HepG2 (cell line): Measurements from ENCODE around the gene ZBTB17. TPM values are rescaled to one million over a fixed set of nuclear protein-coding genes. Genes with fewer than 3 reads are reported as not detected.
A peak's percentile ranks its signal among the peaks of the same experiment; 100 is the strongest.

Experiments
- ATAC-seq: fragments of 200-7000 bp; cut with Tn5 transposase; 3 replicates; pipeline ENCODE4 v1.9.1; 2020; ENCODE audit warnings: mild to moderate bottlenecking, moderate library complexity
- BruUV-seq: library from RNA; stranded (reverse); fragments of 400-500 nt; replicated peaks from 2 replicates; lab custom pipeline; 2021; lab: Mats Ljungman, UMichigan
- CTCF ChIA-PET: fragments of 300-600 bp; formaldehyde crosslinking; extraction: SDS; loops from one replicate; lab custom pipeline; 2021; ENCODE audit warnings: low total read pairs, inconsistent platforms, low intra/inter-chr PET ratio; lab: Yijun Ruan, JAX
- POLR2A ChIA-PET: fragments of 350-600 bp; sonication (Branson Sonifier 250); formaldehyde crosslinking; loops from one replicate; lab custom pipeline; 2020; ENCODE audit warnings: antibody characterized with exemption, inconsistent platforms; lab: Yijun Ruan, JAX
- DNase-seq: peaks from one replicate; pipeline ENCODE4 v3.0.0-alpha.2; 2015; ENCODE audit warnings: low spot score
- FAIRE-seq: peaks from 3 replicates; lab custom pipeline; 2011; peaks lifted over from hg19 to GRCh38; lab: Jason Lieb, UNC
- H2AFZ ChIP-seq: one replicate; pipeline ENCODE4 v1.6.1; 2011; ENCODE audit warnings: low read length, inconsistent platforms
- H3K27ac ChIP-seq: fragments of 300-600 bp; 3 replicates; pipeline ENCODE4 v1.8.0; 2011; ENCODE audit warnings: mixed run types, mild to moderate bottlenecking, mixed read lengths, low read length, inconsistent platforms; ENCODE audit not compliant: insufficient read depth; ENCODE audit errors: extremely low read length
- H3K27me3 ChIP-seq, 2 experiments: fragments of 200-600 bp in 1 of 2; 2 replicates in 1 of 2; 3 replicates in 1 of 2; pipeline versions ENCODE4 v1.6.0 to v1.8.0; 2011; ENCODE audit warnings: low read length in 2 of 2, mild to moderate bottlenecking in 2 of 2, moderate library complexity in 2 of 2, inconsistent platforms in 1 of 2; ENCODE audit not compliant: insufficient read depth in 2 of 2, control insufficient read depth in 1 of 2
- H3K36me3 ChIP-seq, 2 experiments: fragments of 200-600 bp in 1 of 2; replicated peaks in 1 of 2; 2 replicates in 1 of 2; 3 replicates in 1 of 2; pipeline versions ENCODE4 v1.5.1 to v1.8.0; 2011; ENCODE audit warnings: low read length in 2 of 2, inconsistent platforms in 1 of 2; ENCODE audit not compliant: insufficient read depth in 2 of 2, control insufficient read depth in 1 of 2
- H3K4me1 ChIP-seq: 2 replicates; pipeline ENCODE4 v1.5.1; 2012; ENCODE audit warnings: low read length, inconsistent platforms; ENCODE audit not compliant: insufficient read depth
- H3K4me2 ChIP-seq: 2 replicates; pipeline ENCODE4 v1.6.0; 2011; ENCODE audit warnings: low read depth, low read length, inconsistent platforms
- H3K4me3 ChIP-seq, 3 experiments: fragments of 200-600 bp in 1 of 3; sonication (generic), shearing (Covaris generic) in 1 of 3; replicated peaks in 1 of 3; 2 replicates each; pipeline ENCODE4 v1.5.1; 2011 to 2016; ENCODE audit warnings: low read length in 3 of 3, inconsistent platforms in 2 of 3, low read depth in 2 of 3, mild to moderate bottlenecking in 2 of 3, control low read depth in 1 of 3, mixed read lengths in 1 of 3; ENCODE audit not compliant: insufficient read depth in 1 of 3
- H3K79me2 ChIP-seq: one replicate; pipeline ENCODE4 v1.6.1; 2011; ENCODE audit warnings: low read length, inconsistent platforms; ENCODE audit not compliant: insufficient read depth
- H3K9ac ChIP-seq: 2 replicates; pipeline ENCODE4 v1.6.0; 2011; ENCODE audit warnings: mild to moderate bottlenecking, low read depth, low read length, inconsistent platforms; ENCODE audit not compliant: insufficient read depth
- H3K9me3 ChIP-seq: 2 replicates; pipeline ENCODE4 v1.5.1; 2012; ENCODE audit warnings: mild to moderate bottlenecking, low read length
- H4K20me1 ChIP-seq: 2 replicates; pipeline ENCODE4 v1.6.0; 2011; ENCODE audit warnings: inconsistent platforms, mild to moderate bottlenecking, low read length, moderate library complexity; ENCODE audit not compliant: insufficient read depth
- AHDC1 ChIP-seq: sonication (generic); formaldehyde crosslinking; IDR thresholded peaks from 2 replicates; pipeline ENCODE4 v1.5.1; 2020; ENCODE audit warnings: mild to moderate bottlenecking, missing genetic modification reagents, borderline replicate concordance
- CEBPB ChIP-seq: IDR thresholded peaks from 2 replicates; pipeline ENCODE4 v1.6.1; 2011; ENCODE audit warnings: low read depth, low read length, improper control_type of control experiment, borderline replicate concordance
- FOXJ3 ChIP-seq: sonication (generic); formaldehyde crosslinking; IDR thresholded peaks from 2 replicates; pipeline ENCODE4 v1.4.0; 2020; ENCODE audit warnings: missing genetic modification reagents, mild to moderate bottlenecking, borderline replicate concordance
- HDAC1 ChIP-seq: sonication (generic); formaldehyde crosslinking; IDR thresholded peaks from 2 replicates; pipeline ENCODE4 v1.5.1; 2020; ENCODE audit warnings: mild to moderate bottlenecking, missing genetic modification reagents
- RORA ChIP-seq: sonication (generic); formaldehyde crosslinking; IDR thresholded peaks from 2 replicates; pipeline ENCODE4 v1.5.0; 2020; ENCODE audit warnings: mild to moderate bottlenecking, missing genetic modification reagents, moderate library complexity
- TARDBP ChIP-seq: sonication (generic); formaldehyde crosslinking; IDR thresholded peaks from 2 replicates; pipeline ENCODE4 v1.8.0; 2022; ENCODE audit warnings: mild to moderate bottlenecking, missing genetic modification reagents
- ZNF672 ChIP-seq: sonication (generic); formaldehyde crosslinking; IDR thresholded peaks from 2 replicates; pipeline ENCODE4 v1.8.1; 2022; ENCODE audit warnings: missing genetic modification reagents
- WGBS: methylation state at CpG from one replicate; pipeline ENCODE4 v1.1.6; 2017; ENCODE audit warnings: low lambda C conversion rate; 5-methylcytosine and 5-hydroxymethylcytosine counted together
- in situ Hi-C: cut with HindIII; loops from 2 replicates; pipeline ENCODE4 v1.10.0; 2017; ENCODE audit warnings: low pct_unique_long_range_greater_than_20kb; ENCODE audit not compliant: extremely low pct_ligation_motif_present
- intact Hi-C: fragments of 100-400 bp; cut with micrococcal nuclease; formaldehyde crosslinking; loops from one replicate; pipeline ENCODE4 v1.10.0; 2022; ENCODE audit not compliant: unreplicated experiment
- polyA plus RNA-seq, 8 experiments: library from polyadenylated mRNA; depleted of rRNA in 3 of 8; stranded (reverse) in 7 of 8; unstranded in 1 of 8; fragments of >200 nt; fragmentation: Illumina TruSeq in 4 of 8; extraction: Trizol in 4 of 8; gene quantifications; 2 replicates each; pipeline versions ENCODE4 v1.2.1 to v1.2.3, GENCODE V29; 2011 to 2016; ENCODE audit warnings: low read depth in 4 of 8, missing spikeins in 1 of 8, mixed read lengths in 1 of 8; ENCODE audit not compliant: insufficient read depth in 1 of 8
- total RNA-seq, 5 experiments: library from RNA; depleted of rRNA; stranded (reverse); fragments of >200 nt; fragmentation: Illumina TruSeq; extraction: Trizol; gene quantifications; 2 replicates each; pipeline ENCODE4 v1.2.3, GENCODE V29; 2016; ENCODE audit warnings: low read depth in 1 of 5
- TF ChIP-seq, protein P1 (sequence below): sonication (generic); formaldehyde crosslinking; IDR thresholded peaks from 2 replicates; pipeline ENCODE4 v1.4.0; 2020; ENCODE audit warnings: mild to moderate bottlenecking, missing genetic modification reagents

ZBTB17 gene
- total and polyA plus RNA-seq, 2 of the 13 experiments (the other 11 are each of a cell fraction or from before 2014, with no cell fraction given) = 16.7 to 17.0 TPM

GRCh38 chr1:15963968-15964648 lies 11.8 kb downstream of the ZBTB17 start:
- DNase-seq (no peak), ATAC-seq (no peak), FAIRE-seq (no peak)
- H3K4me2 ChIP-seq = no peak overlapping the region
- intact Hi-C loops = no loop called here
- H4K20me1 ChIP-seq = no peaks in the 10 kb centered on the region; the same call in 1 of the 2 replicates
- H3K27me3 ChIP-seq = no peaks in the 10 kb centered on the region
- ChIA-PET CTCF (no interaction called here), POLR2A (no interaction called here)
- peaks cover 12% of the 10 kb centered on the region; the same call in 1 of the 2 replicates for H3K4me1 ChIP-seq
- H3K27ac ChIP-seq = no peak overlapping the region
- in situ Hi-C loops = no loop called here
- H3K4me3 ChIP-seq = no peak overlapping the region
- no peak overlapping the region for H2AFZ ChIP-seq
- H3K79me2 ChIP-seq = peaks cover 13% of the 10 kb centered on the region
- H3K9me3 ChIP-seq = no peaks in the 10 kb centered on the region
- WGBS = 95% methylated on average over 10 of the region's 10 CpGs
- H3K36me3 ChIP-seq = peaks cover 2 to 17% of the 10 kb centered on the region in 2 experiments; a peak in 3 of 5 replicates
- H3K9ac ChIP-seq = no peak overlapping the region
- no TSS peak for BruUV-seq
- TF ChIP-seq FOXJ3 (CRISPR knock-in tag) (no peak), CEBPB (peak; percentile 33; the same call in 1 of the 2 replicates)
- TF ChIP-seq, all 625 proteins: peak for 1

- in situ Hi-C loops = no loop called here
- Histone ChIP-seq H3K4me2 (no peak overlapping the region), H3K4me1 (peaks cover 12% of the 10 kb centered on the region; the same call in 1 of the 2 replicates), H2AFZ (no peak overlapping the region), H3K4me3 (no peak overlapping the region), H4K20me1 (no peaks in the 10 kb centered on the region; the same call in 1 of the 2 replicates), H3K27me3 (no peaks in the 10 kb centered on the region), H3K9me3 (no peaks in the 10 kb centered on the region), H3K36me3 (peaks cover 2 to 14% of the 10 kb centered on the region in 2 experiments; a peak in 3 of 5 replicates), H3K9ac (no peak overlapping the region), H3K27ac (no peak overlapping the region), H3K79me2 (peaks cover 13% of the 10 kb centered on the region)
- ChIA-PET CTCF (no interaction called here), POLR2A (no interaction called here)
- FAIRE-seq = no peak
- ATAC-seq = no peak
- no peak for DNase-seq
- intact Hi-C loops = no loop called here
- no TSS peak for BruUV-seq
- TF ChIP-seq, protein P1, sequence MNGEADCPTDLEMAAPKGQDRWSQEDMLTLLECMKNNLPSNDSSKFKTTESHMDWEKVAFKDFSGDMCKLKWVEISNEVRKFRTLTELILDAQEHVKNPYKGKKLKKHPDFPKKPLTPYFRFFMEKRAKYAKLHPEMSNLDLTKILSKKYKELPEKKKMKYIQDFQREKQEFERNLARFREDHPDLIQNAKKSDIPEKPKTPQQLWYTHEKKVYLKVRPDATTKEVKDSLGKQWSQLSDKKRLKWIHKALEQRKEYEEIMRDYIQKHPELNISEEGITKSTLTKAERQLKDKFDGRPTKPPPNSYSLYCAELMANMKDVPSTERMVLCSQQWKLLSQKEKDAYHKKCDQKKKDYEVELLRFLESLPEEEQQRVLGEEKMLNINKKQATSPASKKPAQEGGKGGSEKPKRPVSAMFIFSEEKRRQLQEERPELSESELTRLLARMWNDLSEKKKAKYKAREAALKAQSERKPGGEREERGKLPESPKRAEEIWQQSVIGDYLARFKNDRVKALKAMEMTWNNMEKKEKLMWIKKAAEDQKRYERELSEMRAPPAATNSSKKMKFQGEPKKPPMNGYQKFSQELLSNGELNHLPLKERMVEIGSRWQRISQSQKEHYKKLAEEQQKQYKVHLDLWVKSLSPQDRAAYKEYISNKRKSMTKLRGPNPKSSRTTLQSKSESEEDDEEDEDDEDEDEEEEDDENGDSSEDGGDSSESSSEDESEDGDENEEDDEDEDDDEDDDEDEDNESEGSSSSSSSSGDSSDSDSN = no peak
- TF ChIP-seq AHDC1 (CRISPR knock-in tag) (no peak), RORA (CRISPR knock-in tag) (no peak), ZNF672 (CRISPR knock-in tag) (no peak), TARDBP (CRISPR knock-in tag) (no peak), HDAC1 (CRISPR knock-in tag) (no peak)
These were observed 12.4 kb downstream of the ZBTB17 start for GRCh38 chr1:15963363-15963967.
